NK-92 (cell line): Measurements from ENCODE around the gene ITGBL1.

Experiments used
- DNase-seq: peaks from one replicate; lab custom pipeline; 2025; ENCODE audit not compliant: unreplicated experiment; lab: John Stamatoyannopoulos, UW

The ITGBL1 gene

GRCh38 chr13:101452519-101453485, at the start of gene ITGBL1:
TSS of gene ITGBL1 (plus strand) at chr13:101452675. CDS start at chr13:101452834, 159 bp downstream.
- no peak for DNase-seq

- no peak for DNase-seq
Measured at GRCh38 chr13:101406791-101407190, 45.7 kb upstream of the ITGBL1 start.

DNA sequence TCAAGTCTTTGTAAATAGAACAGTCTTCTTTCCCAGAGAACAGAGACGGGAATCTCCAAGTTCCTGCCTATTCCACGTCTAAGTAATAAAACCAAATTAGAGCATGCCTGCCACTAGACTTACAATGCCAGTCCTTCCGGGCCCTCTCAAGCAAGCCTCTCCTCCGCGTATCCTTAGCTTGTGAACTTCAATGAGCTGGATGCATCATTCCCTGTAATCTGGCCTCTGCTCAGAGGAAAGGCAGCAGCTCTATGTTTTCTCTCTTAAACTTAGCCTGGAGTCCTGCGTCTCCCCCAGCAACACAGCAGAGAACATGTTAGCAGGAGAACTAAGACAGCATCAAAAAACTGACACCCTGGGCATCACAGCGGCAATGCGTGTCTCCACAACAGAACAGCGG, 44.3 kb upstream of the ITGBL1 start:
- DNase-seq, result no peak

DNA sequence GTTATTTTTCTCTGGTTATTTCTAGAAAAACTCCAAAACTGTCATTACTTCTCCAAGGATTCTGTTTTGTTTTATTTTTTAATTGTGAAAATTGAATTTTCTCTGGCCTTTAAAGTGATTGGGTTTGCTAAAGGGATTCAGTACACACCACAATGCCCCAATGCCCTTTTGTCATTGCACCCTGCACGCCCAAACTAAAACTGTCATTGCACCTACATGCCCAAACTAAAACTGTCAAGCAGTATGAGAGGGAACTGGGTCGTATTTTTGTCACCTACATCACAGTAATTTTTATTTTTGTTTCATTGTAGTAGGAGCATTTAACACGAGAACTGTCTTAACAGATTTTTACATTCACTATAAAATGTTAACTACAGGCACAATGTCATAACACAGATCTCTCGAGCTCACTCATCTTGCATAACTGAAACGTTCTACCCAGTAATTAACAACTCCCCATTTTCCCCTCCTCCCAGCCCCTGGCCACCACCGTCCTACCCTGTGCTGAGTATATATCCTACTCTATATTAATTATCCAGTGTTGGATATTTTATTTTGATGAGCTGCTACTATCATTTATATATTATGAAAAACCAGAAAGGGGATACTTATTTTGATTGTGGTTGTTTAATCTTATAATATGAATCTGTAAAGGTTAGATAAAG, 43.4 kb upstream of the ITGBL1 start:
- no peak for DNase-seq

- no peak for DNase-seq
Measured at GRCh38 chr13:101412076-101412475, 40.4 kb upstream of the ITGBL1 start.

GRCh38 chr13:101415358-101416174, 36.9 kb upstream of the ITGBL1 start:
- no peak for DNase-seq

GRCh38 chr13:101416181-101417042, 36.1 kb upstream of the ITGBL1 start, which contains the start of gene NALCN:
TSS of gene NALCN (minus strand) at chr13:101416508. CDS start at chr13:101399126, 17,382 bp downstream.
- no peak for DNase-seq

DNA sequence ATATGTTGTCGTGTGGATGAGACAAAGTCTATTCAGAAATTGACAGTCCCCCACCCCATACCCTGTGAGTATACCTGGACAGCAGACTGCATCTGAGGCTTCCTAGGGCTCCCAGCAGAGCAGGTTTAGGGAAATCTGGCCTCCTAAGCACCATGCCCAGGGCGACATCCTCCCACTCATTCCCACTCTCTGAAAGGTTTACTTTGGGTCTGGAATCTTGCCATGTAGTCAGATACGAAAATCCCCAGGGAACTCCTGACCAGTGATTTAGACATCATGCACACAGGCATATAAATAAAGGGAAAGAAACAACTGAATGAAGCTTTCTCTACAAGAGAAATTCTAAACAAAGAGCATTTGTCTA, 35.5 kb upstream of the ITGBL1 start:
- no peak for DNase-seq

DNA sequence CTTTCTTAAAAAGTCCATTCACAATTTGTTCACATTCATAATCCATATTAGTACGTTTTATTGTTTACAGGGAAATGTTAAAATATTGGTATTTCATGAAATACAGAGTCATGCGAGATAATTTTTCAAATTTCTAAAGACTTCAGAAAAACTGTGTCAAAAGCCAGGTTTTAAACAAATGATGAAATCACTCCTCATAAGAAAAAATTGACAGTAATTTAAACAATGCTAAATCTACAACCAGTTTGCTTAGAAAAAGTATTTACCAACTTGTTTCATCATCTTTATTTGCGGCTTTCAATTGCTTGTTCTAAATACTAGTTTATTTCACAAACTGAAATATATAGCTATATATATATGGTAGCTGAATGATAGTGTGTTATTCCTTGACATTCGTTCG, 35.0 kb upstream of the ITGBL1 start:
- DNase-seq, result no peak

- DNase-seq, result no peak
Measured at GRCh38 chr13:101423872-101424271, 28.6 kb upstream of the ITGBL1 start.

DNA sequence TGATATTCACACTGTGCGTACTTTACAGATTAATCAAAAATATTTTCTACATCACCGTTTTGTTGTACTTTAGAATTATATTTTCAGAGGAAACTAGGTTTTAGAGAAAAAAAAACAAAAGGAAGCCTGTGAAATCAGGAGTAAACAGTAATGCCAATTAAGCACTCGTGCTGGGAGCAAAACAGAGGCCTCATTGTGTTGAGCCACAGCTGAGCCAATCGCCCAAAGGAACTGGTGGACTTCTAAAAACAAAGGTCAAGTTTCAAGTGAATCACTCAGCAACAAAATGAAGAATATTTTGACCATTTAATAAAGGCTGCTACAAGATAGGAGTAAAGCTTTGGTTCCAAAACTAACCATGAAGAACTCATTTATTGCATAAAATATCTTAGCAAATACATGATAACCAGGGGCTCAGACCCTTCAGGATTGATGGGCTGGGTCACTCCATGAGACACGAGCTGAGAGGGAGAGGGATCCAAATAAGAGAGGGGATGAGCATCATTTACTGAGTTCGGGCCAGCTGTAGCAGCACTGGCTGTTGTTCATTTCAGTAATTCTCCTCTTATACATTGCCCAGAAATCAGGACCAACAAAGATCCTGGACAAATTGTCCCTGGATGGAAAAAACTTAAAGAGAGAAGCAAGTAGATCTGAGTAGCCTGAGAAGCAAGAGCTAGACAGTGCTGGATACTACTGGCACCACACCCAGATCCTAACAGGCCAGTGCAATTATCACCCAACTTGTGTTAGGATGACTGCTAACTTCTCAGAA, 27.9 kb upstream of the ITGBL1 start:
- DNase-seq, result no peak

DNA sequence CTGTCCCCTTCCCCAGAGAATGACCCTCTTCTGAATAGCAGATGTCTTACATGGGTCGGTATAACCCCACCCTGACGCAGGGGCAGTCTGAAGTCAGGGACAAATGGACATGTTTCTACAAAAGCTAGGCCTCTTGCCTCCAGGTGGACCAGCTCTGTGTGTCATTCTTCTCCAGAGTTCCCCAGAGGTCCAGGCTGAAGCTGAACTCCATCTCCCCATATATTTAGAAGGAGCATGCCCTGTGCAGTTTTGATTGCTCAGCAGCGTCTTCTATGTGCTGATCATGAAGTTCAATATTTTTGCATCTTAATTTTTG, 27.4 kb upstream of the ITGBL1 start:
- DNase-seq, result no peak

- DNase-seq, result no peak
Measured at GRCh38 chr13:101425623-101426022, 26.9 kb upstream of the ITGBL1 start.

DNA sequence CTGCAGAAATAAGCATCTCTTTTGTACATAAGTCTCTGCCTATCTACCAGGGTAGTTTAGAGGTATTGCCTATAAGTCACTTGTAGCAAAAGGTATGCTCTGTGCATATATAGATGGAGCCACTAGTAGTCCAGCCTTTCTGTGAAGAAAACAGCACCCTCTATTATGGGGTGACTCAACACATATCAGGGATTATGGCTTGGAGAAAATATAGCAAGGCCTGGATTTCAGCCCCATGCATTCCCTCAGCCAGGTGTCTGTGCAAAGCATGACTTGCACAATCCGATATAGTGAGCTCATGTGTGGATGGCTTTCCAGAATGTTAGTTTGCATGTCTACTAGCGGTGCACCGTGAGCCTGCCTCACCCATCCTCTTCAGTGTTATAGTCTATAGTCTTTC, 22.7 kb upstream of the ITGBL1 start:
- no peak for DNase-seq

GRCh38 chr13:101433895-101434294, 18.6 kb upstream of the ITGBL1 start:
- DNase-seq, result no peak

DNA sequence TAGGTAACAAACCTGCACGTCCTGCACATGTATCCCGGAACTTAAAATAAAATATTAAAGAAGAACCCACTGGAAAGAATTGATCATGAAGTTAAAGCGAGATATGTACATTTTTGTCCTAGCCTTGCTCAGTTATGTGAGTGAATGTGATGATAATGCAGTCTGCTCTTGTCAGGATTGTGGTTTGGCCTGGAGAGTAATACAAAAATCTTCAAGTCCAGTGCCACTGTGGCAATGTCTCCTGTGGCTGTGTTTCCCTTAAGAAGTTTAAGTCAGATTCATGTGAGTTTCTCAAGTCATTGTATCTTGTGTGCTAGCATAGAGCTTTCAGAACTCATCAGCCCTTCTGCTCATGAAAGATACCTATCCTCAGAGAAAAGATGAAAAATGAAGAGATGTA, 18.0 kb upstream of the ITGBL1 start:
- DNase-seq, result no peak

DNA sequence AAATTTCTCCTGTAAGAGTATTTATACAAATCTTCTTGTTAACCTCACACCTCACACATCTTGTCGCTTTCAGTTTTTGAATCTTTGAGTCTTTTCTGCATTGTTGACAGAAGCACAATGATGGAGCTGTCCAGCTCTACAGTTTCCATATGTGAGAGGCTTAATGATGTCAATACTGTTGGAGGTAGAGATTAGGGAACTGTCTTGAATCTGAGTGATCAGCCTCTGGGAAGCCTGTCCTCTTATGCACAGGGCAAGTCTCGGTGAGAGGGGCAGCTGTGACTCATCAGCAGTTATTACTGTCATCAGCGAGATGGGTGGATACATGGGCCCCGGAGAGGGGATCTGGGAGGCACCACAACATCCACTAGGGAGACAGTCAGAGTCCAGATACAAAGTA, 4.6 kb upstream of the ITGBL1 start:
- no peak for DNase-seq

GRCh38 chr13:101449790-101450748, 2.4 kb upstream of the ITGBL1 start:
- no peak for DNase-seq

GRCh38 chr13:101450749-101451130, 1.7 kb upstream of the ITGBL1 start:
- no peak for DNase-seq
